ENCODE data around the gene GSPT1. TPM values are rescaled to one million over a fixed set of nuclear protein-coding genes. Genes with fewer than 3 reads are reported as not detected.

GSPT1 gene
- polyA plus RNA-seq, 1 of the 3 experiments (the other 2 are of a cell fraction) = 41.5 TPM

- POLR2A ChIA-PET = no interaction called here
- Histone ChIP-seq H4K20me1 (ENCODE audit: insufficient read depth) (no peaks in the 10 kb centered on the region), H3K27me3 (ENCODE audit: insufficient read depth) (no peaks in the 10 kb centered on the region), H3F3A (replicated peaks; ENCODE audit: insufficient read depth) (peaks cover 20% of the 10 kb centered on the region), H3K4me3 (ENCODE audit: low read depth in 2 of 2, low read length in 1 of 2) (no peak overlapping the region), H3K9me2 (no peaks in the 10 kb centered on the region), H3K4me2 (no peak overlapping the region), H3K4me1 (ENCODE audit: control insufficient read depth in 1 of 2, insufficient read depth in 2 of 2, low read depth in 1 of 2, low read length in 1 of 2) (peaks cover 0 to 8% of the 10 kb centered on the region in 2 experiments; a peak in 2 of 4 replicates), H3K9me3 (no peaks in the 10 kb centered on the region), H3K36me3 (replicated peaks in 1 of 2; ENCODE audit: control insufficient read depth in 1 of 2, insufficient read depth in 2 of 2, low read length in 1 of 2) (no peaks in the 10 kb centered on the region), H2AFZ (ENCODE audit: low read depth) (peak overlapping the region; percentile 27; the same call in 1 of the 2 replicates), H3K79me2 (ENCODE audit: insufficient read depth) (no peaks in the 10 kb centered on the region), H3K27ac (ENCODE audit: low read depth in 2 of 2, low read length in 1 of 2) (peak overlapping the region in 1 of 2 experiments; percentile 45; a peak in 1 of 4 replicates), H3K9ac (no peak overlapping the region)
- WGBS (ENCODE audit: low lambda C conversion rate) = 91% methylated on average over 10 of the region's 10 CpGs
- no peak for DNase-seq
- CTCF ChIA-PET = interaction anchor here (1.0 to 2.9 kb wide), 5 partner anchors 14 to 138 kb away, joined by 3 to 20 read pairs (median 6); no protein-coding TSS in a partner anchor
- TF ChIP-seq TCF12 (IDR thresholded peaks at IDR 0.05) = no peak
- no peak for TF ChIP-seq POLR2AphosphoS5 (IDR thresholded peaks at IDR 0.05; ENCODE audit: low read depth, low read length)
- TF ChIP-seq GABPA (IDR thresholded peaks at IDR 0.05; ENCODE audit: low read depth) = no peak
- TF ChIP-seq YY1 (IDR thresholded peaks at IDR 0.05; ENCODE audit: low read depth) = no peak
- TF ChIP-seq FOXJ3 (CRISPR knock-in tag; IDR thresholded peaks at IDR 0.05) = no peak
- no peak for TF ChIP-seq MAX (IDR thresholded peaks at IDR 0.05; ENCODE audit: low read depth)
- TF ChIP-seq ELF1 (IDR thresholded peaks at IDR 0.05) = no peak
- TF ChIP-seq REST (IDR thresholded peaks at IDR 0.05; ENCODE audit: low read depth, low read length) = no peak
- no peak for TF ChIP-seq RAD21 (IDR thresholded peaks at IDR 0.05; ENCODE audit: low read length)
- no peak for TF ChIP-seq MEF2A (IDR thresholded peaks at IDR 0.05; ENCODE audit: borderline replicate concordance, low read depth)
- no peak for TF ChIP-seq CTCF (IDR thresholded peaks at IDR 0.05)
- no peak for TF ChIP-seq PBX3 (IDR thresholded peaks at IDR 0.05)
- TF ChIP-seq NRF1 (IDR thresholded peaks at IDR 0.05; ENCODE audit: low read depth, low read length) = no peak
- no peak for TF ChIP-seq ZBTB33 (IDR thresholded peaks at IDR 0.05; ENCODE audit: borderline replicate concordance, low read depth)
- no peak for TF ChIP-seq RXRA (IDR thresholded peaks at IDR 0.05; ENCODE audit: borderline replicate concordance, low read depth)
- no peak for TF ChIP-seq NFIC (IDR thresholded peaks at IDR 0.05; ENCODE audit: borderline replicate concordance)
- no peak for TF ChIP-seq GATA2 (CRISPR knock-in tag; IDR thresholded peaks at IDR 0.05)
- TF ChIP-seq FOSL2 (IDR thresholded peaks at IDR 0.05; ENCODE audit: borderline replicate concordance, low read depth) = no peak
- no peak for TF ChIP-seq USF2 (IDR thresholded peaks at IDR 0.05; ENCODE audit: borderline replicate concordance, low read depth, low read length)
- no peak for TF ChIP-seq RFX5 (IDR thresholded peaks at IDR 0.05; ENCODE audit: low read length)
These were observed 42.0 kb upstream of the GSPT1 start for GRCh38 chr16:11957591-11958395.
